Frontal cortex (tissue), 4 donors: ENCODE results near the gene POLDIP3. TPM values are rescaled to one million over a fixed set of nuclear protein-coding genes. Genes with fewer than 3 reads are reported as not detected.
"Not testable (repeated sequence)": the region's sequence is repeated elsewhere in the genome, so short reads cannot be mapped to it uniquely, and the experiment has no call there.

Experiments
- DNase-seq, 2 donors: peaks; one replicate each; pipeline ENCODE4 v3.0.0; 2012; ENCODE audit warnings: low spot score in 2 of 2
- FAIRE-seq: peaks from 2 replicates; lab custom pipeline; 2012; peaks lifted over from hg19 to GRCh38; lab: Jason Lieb, UNC
- small RNA-seq: library from RNA; depleted of rRNA; stranded (forward); fragments of <200 nt; gene quantifications from one replicate; pipeline ENCODE3, GENCODE V24; 2014
- total RNA-seq: library from RNA; depleted of rRNA; stranded (reverse); fragments of >200 nt; gene quantifications from one replicate; pipeline ENCODE4 v1.2.3, GENCODE V29; 2014
- donor health status: control.
- donor health status: control.
- donor health status: control.

The POLDIP3 gene
- total RNA-seq, 1 donor from 2014 or later, result 28.5 TPM

DNA sequence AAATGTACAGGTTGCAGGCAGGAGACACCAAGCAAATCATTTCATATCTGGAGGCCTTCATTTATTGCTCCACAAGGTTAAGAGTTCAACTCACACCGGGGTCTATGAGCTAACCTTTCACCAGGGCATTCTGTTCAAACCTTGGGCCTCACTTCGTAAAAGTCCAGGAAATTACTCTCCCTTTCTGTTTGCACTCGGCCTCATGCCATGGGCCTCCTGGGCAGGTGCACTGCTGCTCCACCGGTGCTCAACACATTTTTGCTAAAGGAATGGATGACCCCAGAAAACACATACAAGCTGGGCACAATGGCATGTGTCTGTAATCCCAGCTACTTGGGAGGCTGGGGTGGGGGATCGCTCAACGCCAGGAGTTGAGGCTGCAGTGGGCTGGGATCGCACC is 78.5 kb downstream of the POLDIP3 start:
- no peak for FAIRE-seq
- no peak for DNase-seq

GRCh38 chr22:42535082-42535731 is 79.5 kb downstream of the POLDIP3 start:
- not testable (repeated sequence) for DNase-seq, FAIRE-seq

Small RNA genes lying within 50 kb of the gene (small RNA-seq; reads per million reads assigned to genes)
- gene RN7SKP80, result 0.15 reads per million
- not detected for gene RNU6-513P

Other genes starting within 250 kb of the POLDIP3 start
- gene NFAM1, start 182.5 kb downstream of the POLDIP3 start, total RNA-seq, result 0.82 TPM
- gene RRP7A, start 95.1 kb downstream of the POLDIP3 start, total RNA-seq, result 17.9 TPM
- gene SERHL2, start 60.9 kb downstream of the POLDIP3 start, total RNA-seq, result 4.9 TPM
- gene ATP5MGL, start 25.7 kb upstream of the POLDIP3 start, total RNA-seq, result 0.82 TPM
- gene CYB5R3, start 34.5 kb upstream of the POLDIP3 start, total RNA-seq, result 11.8 TPM
- gene A4GALT, start 106.0 kb upstream of the POLDIP3 start, total RNA-seq, result 0.41 TPM
- 84.8 TPM for gene ARFGAP3, start 242.4 kb upstream of the POLDIP3 start, total RNA-seq